ENCODE results near the gene IPO13. TPM values are rescaled to one million over a fixed set of nuclear protein-coding genes. Genes with fewer than 3 reads are reported as not detected.

The IPO13 gene
- total RNA-seq, 2 donors from 2014 or later: 10.4 to 29.3 TPM

- TF ChIP-seq, protein P1, sequence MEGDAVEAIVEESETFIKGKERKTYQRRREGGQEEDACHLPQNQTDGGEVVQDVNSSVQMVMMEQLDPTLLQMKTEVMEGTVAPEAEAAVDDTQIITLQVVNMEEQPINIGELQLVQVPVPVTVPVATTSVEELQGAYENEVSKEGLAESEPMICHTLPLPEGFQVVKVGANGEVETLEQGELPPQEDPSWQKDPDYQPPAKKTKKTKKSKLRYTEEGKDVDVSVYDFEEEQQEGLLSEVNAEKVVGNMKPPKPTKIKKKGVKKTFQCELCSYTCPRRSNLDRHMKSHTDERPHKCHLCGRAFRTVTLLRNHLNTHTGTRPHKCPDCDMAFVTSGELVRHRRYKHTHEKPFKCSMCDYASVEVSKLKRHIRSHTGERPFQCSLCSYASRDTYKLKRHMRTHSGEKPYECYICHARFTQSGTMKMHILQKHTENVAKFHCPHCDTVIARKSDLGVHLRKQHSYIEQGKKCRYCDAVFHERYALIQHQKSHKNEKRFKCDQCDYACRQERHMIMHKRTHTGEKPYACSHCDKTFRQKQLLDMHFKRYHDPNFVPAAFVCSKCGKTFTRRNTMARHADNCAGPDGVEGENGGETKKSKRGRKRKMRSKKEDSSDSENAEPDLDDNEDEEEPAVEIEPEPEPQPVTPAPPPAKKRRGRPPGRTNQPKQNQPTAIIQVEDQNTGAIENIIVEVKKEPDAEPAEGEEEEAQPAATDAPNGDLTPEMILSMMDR (IDR thresholded peaks at IDR 0.05): no peak
- no peak for TF ChIP-seq POLR2A (IDR thresholded peaks at IDR 0.05)
Observed at GRCh38 chr1:43902058-43902831, 44.5 kb upstream of the IPO13 start.

GRCh38 chr1:43904660-43905551 lies 41.8 kb upstream of the IPO13 start:
- ATAC-seq (no peak), DNase-seq (no peak)
- no peak overlapping the region for H3K4me3 ChIP-seq
- TF ChIP-seq, protein P1 (IDR thresholded peaks at IDR 0.05): no peak
- no peak for TF ChIP-seq POLR2A (IDR thresholded peaks at IDR 0.05)
- H3K9me3 ChIP-seq: no peaks in the 10 kb centered on the region
- intact Hi-C loops (cut with DNase I): no loop called here
- no peak overlapping the region for H3K27ac ChIP-seq
- H3K4me1 ChIP-seq: no peaks in the 10 kb centered on the region
- H3K27me3 ChIP-seq: no peaks in the 10 kb centered on the region
- H3K36me3 ChIP-seq (replicated peaks in 1 of 2; ENCODE audit: insufficient read depth in 1 of 2, low read depth in 2 of 2): no peaks in the 10 kb centered on the region
- WGBS, 2 donors: 59 to 84% methylated on average over 6 to 7 of the region's 7 CpGs

More at GRCh38 chr1:43902058-43902831, 44.5 kb upstream of the IPO13 start:
- Histone ChIP-seq H3K36me3 (replicated peaks in 1 of 2; ENCODE audit: insufficient read depth in 1 of 2, low read depth in 2 of 2) (no peaks in the 10 kb centered on the region), H3K27ac (peak overlapping the region in 2 of 4 donors; percentile 4 to 32), H3K4me1 (no peaks in the 10 kb centered on the region), H3K4me3 (no peak overlapping the region), H3K27me3 (no peaks in the 10 kb centered on the region), H3K9me3 (no peaks in the 10 kb centered on the region)
- intact Hi-C loops (cut with DNase I): no loop called here
- ATAC-seq: no peak
- DNase-seq: peak in 3 of 4 donors; percentile 33 to 59 (median 54)
- 21 to 58% methylated on average over 3 to 4 of the region's 4 CpGs for WGBS, 2 donors

- Histone ChIP-seq H3K9me3 (no peaks in the 10 kb centered on the region), H3K27me3 (no peaks in the 10 kb centered on the region), H3K4me3 (no peak overlapping the region), H3K27ac (no peak overlapping the region), H3K4me1 (no peaks in the 10 kb centered on the region), H3K36me3 (replicated peaks in 1 of 2; ENCODE audit: insufficient read depth in 1 of 2, low read depth in 2 of 2) (no peaks in the 10 kb centered on the region)
- 97 to 100% methylated on average over 2 of the region's 2 CpGs for WGBS, 2 donors
- intact Hi-C loops (cut with DNase I): no loop called here
- no peak for TF ChIP-seq POLR2A (IDR thresholded peaks at IDR 0.05)
- TF ChIP-seq, protein P1 (IDR thresholded peaks at IDR 0.05): no peak
- DNase-seq: no peak
- no peak for ATAC-seq
Observed at GRCh38 chr1:43908226-43908625, 38.5 kb upstream of the IPO13 start.

DNA sequence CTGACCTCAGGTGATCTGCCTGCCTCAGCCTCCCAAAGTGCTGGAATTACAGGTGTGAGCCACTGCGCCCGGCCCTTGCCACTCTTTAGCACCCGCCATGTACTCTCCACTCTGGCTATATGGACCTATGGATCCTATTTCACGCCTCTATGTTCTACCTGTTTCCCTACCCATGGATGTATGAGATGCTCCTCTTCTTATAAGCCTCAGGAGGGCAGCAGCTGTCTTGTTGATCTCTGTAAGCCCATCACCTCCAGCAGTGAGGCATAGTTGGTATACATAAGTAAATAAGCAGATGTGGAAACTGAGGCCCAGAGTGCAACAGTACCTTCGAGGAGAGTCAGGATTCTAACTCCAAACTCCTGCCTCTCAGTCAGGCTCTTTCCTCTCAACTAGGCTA lies 37.9 kb upstream of the IPO13 start:
- intact Hi-C loops (cut with DNase I): no loop called here
- TF ChIP-seq, protein P1 (IDR thresholded peaks at IDR 0.05): no peak
- ATAC-seq (no peak), DNase-seq (no peak)
- Histone ChIP-seq H3K9me3 (no peaks in the 10 kb centered on the region), H3K4me3 (no peak overlapping the region), H3K27me3 (no peaks in the 10 kb centered on the region), H3K36me3 (replicated peaks in 1 of 2; ENCODE audit: insufficient read depth in 1 of 2, low read depth in 2 of 2) (no peaks in the 10 kb centered on the region), H3K4me1 (no peaks in the 10 kb centered on the region), H3K27ac (no peak overlapping the region)
- 84 to 88% methylated on average over 5 of the region's 5 CpGs for WGBS, 2 donors
